HUDEP-2 (cell line): ENCODE results near the gene D2HGDH.
"Not testable (repeated sequence)": the region's sequence is repeated elsewhere in the genome, so short reads cannot be mapped to it uniquely, and the experiment has no call there.

Experiments
- DNase-seq, 76 experiments: peaks; one replicate each; lab custom pipeline; 2025; ENCODE audit not compliant: unreplicated experiment in 76 of 76; lab: John Stamatoyannopoulos, UW

Gene D2HGDH

GRCh38 chr2:241746084-241746483 is 11.7 kb downstream of the D2HGDH start:
- no peak for DNase-seq

GRCh38 chr2:241748468-241749256 is 14.2 kb downstream of the D2HGDH start:
- DNase-seq, result peak in 3 of 76 experiments; percentile 14 to 25 (median 25)

- DNase-seq, result no peak
Measured at GRCh38 chr2:241750076-241750840, 15.8 kb downstream of the D2HGDH start.

- DNase-seq, result no peak
Measured at GRCh38 chr2:241751152-241751551, 16.7 kb downstream of the D2HGDH start.

- DNase-seq, result no peak
Measured at GRCh38 chr2:241751776-241752175, 17.3 kb downstream of the D2HGDH start.

GRCh38 chr2:241752253-241752652 is 17.8 kb downstream of the D2HGDH start:
- DNase-seq, result no peak

- DNase-seq, result no peak
Measured at GRCh38 chr2:241752689-241753276, 18.4 kb downstream of the D2HGDH start.

GRCh38 chr2:241753493-241753892 is 19.1 kb downstream of the D2HGDH start:
- no peak for DNase-seq

GRCh38 chr2:241754042-241754441 is 19.6 kb downstream of the D2HGDH start:
- DNase-seq, result no peak

- DNase-seq, result no peak
Measured at GRCh38 chr2:241755166-241755565, 20.7 kb downstream of the D2HGDH start.

- DNase-seq, result no peak
Measured at GRCh38 chr2:241755777-241756176, 21.3 kb downstream of the D2HGDH start.

GRCh38 chr2:241759067-241759807 is 24.8 kb downstream of the D2HGDH start:
- peak in 1 of 76 experiments; percentile 7 for DNase-seq

GRCh38 chr2:241759893-241760292 is 25.5 kb downstream of the D2HGDH start:
- not testable (repeated sequence) for DNase-seq

GRCh38 chr2:241760301-241760771 is 25.9 kb downstream of the D2HGDH start:
- DNase-seq, result no peak

GRCh38 chr2:241762321-241762932 is 28.0 kb downstream of the D2HGDH start:
- DNase-seq, result peak in 1 of 76 experiments; percentile 24

GRCh38 chr2:241762933-241763369 is 28.5 kb downstream of the D2HGDH start:
- peak in 36 of 76 experiments; percentile 3 to 61 (median 22) for DNase-seq

GRCh38 chr2:241763551-241764274 is 29.3 kb downstream of the D2HGDH start:
- DNase-seq, result no peak

GRCh38 chr2:241764275-241765241 is 30.1 kb downstream of the D2HGDH start:
- no peak for DNase-seq
